Measurements from ENCODE around the gene NAP1L1. TPM values are rescaled to one million over a fixed set of nuclear protein-coding genes. Genes with fewer than 3 reads are reported as not detected.

NAP1L1 gene
- total RNA-seq, 4 donors from 2014 or later, result 193 to 341 (median 213) TPM

GRCh38 chr12:76035045-76035444 lies 49.4 kb downstream of the NAP1L1 start:
- TF ChIP-seq POLR2A (IDR thresholded peaks at IDR 0.05), result no peak
- TF ChIP-seq CTCF (IDR thresholded peaks at IDR 0.05), result no peak
- Histone ChIP-seq H3K9me3 (no peaks in the 10 kb centered on the region), H3K27me3 (no peaks in the 10 kb centered on the region), H3K36me3 (no peaks in the 10 kb centered on the region), H3K4me3 (replicated peaks in 1 of 3) (no peak overlapping the region), H3K4me1 (peaks cover 16 to 20% of the 10 kb centered on the region in 2 donors), H3K27ac (no peak overlapping the region)
- intact Hi-C loops (cut with DNase I), result loop anchor here (5.0 to 10.0 kb wide), 3 partner anchors 120 to 508 kb away; no protein-coding TSS in a partner anchor
- 87 to 90% methylated on average over 3 of the region's 3 CpGs for WGBS, 2 donors
- no peak for DNase-seq

- intact Hi-C loops (cut with DNase I), result loop anchor here (10.0 kb wide), 2 partner anchors 119 to 479 kb away; no protein-coding TSS in a partner anchor
- no peaks in the 10 kb centered on the region for H3K9me3 ChIP-seq
- 89 to 90% methylated on average over 5 of the region's 5 CpGs for WGBS, 2 donors
Measured at GRCh38 chr12:76033081-76034011, 51.1 kb downstream of the NAP1L1 start.

GRCh38 chr12:76032043-76032981 lies 52.2 kb downstream of the NAP1L1 start:
- DNase-seq, result peak; percentile 79 to 82
- H3K4me3 ChIP-seq (replicated peaks in 1 of 3), result peak overlapping the region; percentile 81 to 90 (median 89)
- H3K27ac ChIP-seq, result peak overlapping the region; percentile 98 to 99 (median 99)
- 10 to 15% methylated on average over 31 to 46 of the region's 58 CpGs for WGBS, 2 donors
- intact Hi-C loops (cut with DNase I), result loop anchor here (10.0 kb wide), 2 partner anchors 118 to 478 kb away; no protein-coding TSS in a partner anchor
- no peaks in the 10 kb centered on the region for H3K27me3 ChIP-seq
- TF ChIP-seq POLR2A (IDR thresholded peaks at IDR 0.05), result no peak
- no peak for TF ChIP-seq CTCF (IDR thresholded peaks at IDR 0.05)
- peaks cover 20 to 26% of the 10 kb centered on the region in 2 donors for H3K4me1 ChIP-seq
- H3K36me3 ChIP-seq, result peaks cover 0 to 11% of the 10 kb centered on the region in 2 donors
- no peaks in the 10 kb centered on the region for H3K9me3 ChIP-seq

More at GRCh38 chr12:76033081-76034011, 51.1 kb downstream of the NAP1L1 start:
- peak overlapping the region in 1 of 3 donors; percentile 89 for H3K4me3 ChIP-seq (replicated peaks in 1 of 3)
- peak overlapping the region; percentile 98 to 99 (median 99) for H3K27ac ChIP-seq
- TF ChIP-seq CTCF (IDR thresholded peaks at IDR 0.05), result no peak
- TF ChIP-seq POLR2A (IDR thresholded peaks at IDR 0.05), result no peak
- no peak for DNase-seq
- no peaks in the 10 kb centered on the region for H3K27me3 ChIP-seq
- H3K36me3 ChIP-seq, result peaks cover 0 to 11% of the 10 kb centered on the region in 2 donors
- H3K4me1 ChIP-seq, result peaks cover 16 to 20% of the 10 kb centered on the region in 2 donors

- peaks cover 21 to 33% of the 10 kb centered on the region in 2 donors for H3K4me1 ChIP-seq
- H3K27me3 ChIP-seq, result no peaks in the 10 kb centered on the region
- TF ChIP-seq POLR2A (IDR thresholded peaks at IDR 0.05) (peak; percentile 94 to 99), CTCF (IDR thresholded peaks at IDR 0.05) (peak in 5 of 6 experiments; percentile 41 to 67 (median 60))
- H3K27ac ChIP-seq, result peak within 1 kb of the TSS; percentile 98 to 99 (median 99)
- intact Hi-C loops (cut with DNase I), result loop anchor here (10.0 kb wide), 2 partner anchors 117 to 477 kb away; no protein-coding TSS in a partner anchor
- peaks cover 0 to 11% of the 10 kb centered on the region in 2 donors for H3K36me3 ChIP-seq
- DNase-seq, result peak; percentile 95 to 97
- H3K9me3 ChIP-seq, result no peaks in the 10 kb centered on the region
- peak within 1 kb of the TSS; percentile 86 to 90 (median 89) for H3K4me3 ChIP-seq (replicated peaks in 1 of 3)
- WGBS, 2 donors, result 0 to 1% methylated on average over 17 to 38 of the region's 67 CpGs
Measured at GRCh38 chr12:76031414-76032042, 53.0 kb downstream of the NAP1L1 start, which contains the start of gene PHLDA1. Gene PHLDA1, minus strand, starts transcription at chr12:76031776.

Measured in thyroid gland (tissue), 4 donors.